Hair follicular keratinocyte (primary cell): ENCODE results near the gene AGBL5. TPM values are rescaled to one million over a fixed set of nuclear protein-coding genes. Genes with fewer than 3 reads are reported as not detected.

Source experiments
- total RNA-seq: library from RNA; depleted of rRNA; stranded (reverse); fragments of >200 nt; gene quantifications from 2 replicates; pipeline ENCODE4 v1.2.3, GENCODE V29; 2015

The AGBL5 gene
- total RNA-seq: 21.5 and 27.2 TPM in 2 replicates

GRCh38 chr2:27050996-27051901 lies at the start of gene AGBL5:
Gene AGBL5 (plus strand): TSS chr2:27051668. CDS start chr2:27052959, 1,291 bp downstream.

DNA sequence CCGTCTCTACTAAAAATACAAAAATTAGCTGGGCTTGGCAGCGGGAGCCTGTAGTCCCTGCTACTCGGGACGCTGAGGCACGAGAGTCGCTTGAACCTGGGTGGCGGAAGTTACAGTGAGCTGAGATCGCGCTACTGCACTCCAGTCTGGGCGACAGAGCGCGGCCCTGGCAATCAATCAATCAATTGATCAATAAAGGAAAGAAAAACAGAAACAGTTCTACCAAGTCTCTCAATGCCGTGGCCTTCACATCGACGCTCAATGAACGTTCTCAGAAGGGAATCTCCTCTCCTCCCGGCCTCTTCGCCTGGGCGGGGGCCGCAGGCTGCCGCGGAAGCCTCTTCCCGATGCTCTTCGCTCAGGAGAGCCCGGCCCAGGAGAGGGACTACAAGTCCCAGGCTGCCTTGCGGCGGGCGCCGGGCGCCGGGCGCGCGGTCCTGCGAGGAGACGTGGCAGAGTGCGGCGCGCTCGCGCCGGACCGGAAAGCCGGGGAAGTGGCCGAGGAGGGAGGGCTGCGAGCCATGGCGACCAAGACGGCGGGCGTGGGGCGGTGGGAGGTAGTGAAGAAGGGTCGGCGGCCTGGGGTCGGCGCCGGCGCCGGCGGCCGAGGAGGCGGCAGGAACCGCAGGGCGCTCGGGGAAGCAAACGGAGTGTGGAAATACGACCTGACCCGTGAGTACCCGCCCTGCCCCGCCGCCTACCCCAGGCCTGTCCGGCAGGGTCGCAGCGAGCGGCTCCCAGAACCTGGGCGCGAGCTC lies 18.8 kb upstream of the AGBL5 start, which contains the start of gene TMEM214:
Gene TMEM214 (plus strand): TSS at position 471 of the 758 bp plus-strand sequence. CDS start 51 bp downstream, at position 522.

DNA sequence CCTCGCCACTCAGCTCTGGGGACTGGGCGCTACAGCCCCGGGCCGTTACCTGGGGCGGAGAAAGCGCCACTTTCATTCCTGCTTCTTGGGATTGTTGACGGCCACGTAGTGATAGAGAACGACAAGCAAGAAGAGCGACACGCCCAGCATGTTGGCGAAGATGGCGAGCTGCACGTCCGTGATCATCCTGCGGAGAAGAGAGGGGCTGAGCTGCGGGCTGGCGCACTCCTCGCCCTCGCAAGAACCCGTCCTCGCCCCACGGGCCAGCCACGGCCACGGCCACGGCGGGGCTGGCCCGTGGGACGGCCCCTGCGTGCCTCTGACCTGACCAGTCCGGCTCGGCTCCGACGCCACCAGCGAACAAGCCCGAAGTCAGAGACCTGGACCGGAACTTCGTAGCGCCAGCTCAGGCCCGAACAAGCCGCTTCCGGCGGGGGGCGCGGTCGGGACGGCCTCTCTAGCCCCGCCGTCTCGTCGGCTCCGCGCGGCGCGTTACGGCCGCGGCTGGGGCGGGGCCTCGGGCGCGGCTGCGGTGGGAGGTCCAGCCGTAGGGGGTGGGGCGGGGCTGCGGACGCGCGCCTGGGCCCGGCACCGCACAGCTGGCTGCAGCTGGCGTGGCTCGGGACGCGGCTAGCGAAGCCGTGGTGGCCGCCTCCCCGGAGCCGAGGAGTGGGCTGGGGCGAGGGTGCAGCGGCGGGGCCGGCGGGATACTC lies 20.0 kb downstream of the AGBL5 start, which contains the start of gene OST4:
Gene OST4 (minus strand): TSS at position 378 of the 713 bp plus-strand sequence.

GRCh38 chr2:27078267-27079194 lies 27.1 kb downstream of the AGBL5 start, which contains the start of gene EMILIN1:
Gene EMILIN1 (plus strand): TSS chr2:27078615. CDS start chr2:27079066, 451 bp downstream.

DNA sequence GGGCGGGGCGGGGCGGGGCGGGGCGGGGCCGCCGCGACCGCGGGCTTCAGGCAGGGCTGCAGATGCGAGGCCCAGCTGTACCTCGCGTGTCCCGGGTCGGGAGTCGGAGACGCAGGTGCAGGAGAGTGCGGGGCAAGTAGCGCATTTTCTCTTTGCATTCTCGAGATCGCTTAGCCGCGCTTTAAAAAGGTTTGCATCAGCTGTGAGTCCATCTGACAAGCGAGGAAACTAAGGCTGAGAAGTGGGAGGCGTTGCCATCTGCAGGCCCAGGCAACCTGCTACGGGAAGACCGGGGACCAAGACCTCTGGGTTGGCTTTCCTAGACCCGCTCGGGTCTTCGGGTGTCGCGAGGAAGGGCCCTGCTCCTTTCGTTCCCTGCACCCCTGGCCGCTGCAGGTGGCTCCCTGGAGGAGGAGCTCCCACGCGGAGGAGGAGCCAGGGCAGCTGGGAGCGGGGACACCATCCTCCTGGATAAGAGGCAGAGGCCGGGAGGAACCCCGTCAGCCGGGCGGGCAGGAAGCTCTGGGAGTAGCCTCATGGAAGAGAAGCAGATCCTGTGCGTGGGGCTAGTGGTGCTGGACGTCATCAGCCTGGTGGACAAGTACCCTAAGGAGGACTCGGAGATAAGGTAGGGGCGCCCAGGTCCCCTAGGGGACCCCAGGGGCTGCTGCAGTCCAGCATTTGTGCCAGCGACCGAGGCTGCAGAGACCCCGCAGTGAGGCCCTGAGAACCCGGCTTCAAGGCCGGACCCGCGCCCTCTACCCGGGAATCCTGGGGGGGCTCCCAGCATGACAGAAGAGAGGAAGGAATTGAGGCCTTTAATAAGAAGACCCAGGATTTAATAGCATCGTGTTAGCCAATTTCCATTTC lies 35.5 kb downstream of the AGBL5 start, which contains the start of gene KHK:
Gene KHK (plus strand): TSS at position 49 of the 870 bp plus-strand sequence. CDS start 488 bp downstream, at position 537.

GRCh38 chr2:27118525-27119329 lies 67.3 kb downstream of the AGBL5 start, which contains the start of gene CGREF1:
Gene CGREF1 (minus strand): TSS chr2:27119128. CDS start chr2:27104366, 14,762 bp downstream.

Other genes with a start within 250 kb of the AGBL5 start
- gene DPYSL5, start 203.5 kb upstream of the AGBL5 start, total RNA-seq: not detected in 2 replicates
- gene MAPRE3, start 81.0 kb upstream of the AGBL5 start, total RNA-seq: 2.6 and 6.9 TPM in 2 replicates
- gene TMEM214, start 18.7 kb upstream of the AGBL5 start, total RNA-seq: 24.7 and 27.8 TPM in 2 replicates
- 323 and 466 TPM in 2 replicates for gene OST4, start 20.0 kb downstream of the AGBL5 start, total RNA-seq
- 4.0 and 4.5 TPM in 2 replicates for gene EMILIN1, start 26.9 kb downstream of the AGBL5 start, total RNA-seq
- gene KHK, start 35.1 kb downstream of the AGBL5 start, total RNA-seq: 0.47 and 1.7 TPM in 2 replicates
- gene CGREF1, start 67.5 kb downstream of the AGBL5 start, total RNA-seq: 1.1 and 2.7 TPM in 2 replicates
- gene ABHD1, start 72.1 kb downstream of the AGBL5 start, total RNA-seq: not detected in 2 replicates
- gene PREB, start 83.0 kb downstream of the AGBL5 start, total RNA-seq: 69.1 and 81.2 TPM in 2 replicates
- gene PRR30, start 87.7 kb downstream of the AGBL5 start, total RNA-seq: not detected in 2 replicates
- gene TCF23, start 97.3 kb downstream of the AGBL5 start, total RNA-seq: 0.04 TPM in 1 of 2 replicates, not detected in the other
- 159 and 171 TPM in 2 replicates for gene ATRAID, start 160.4 kb downstream of the AGBL5 start, total RNA-seq
- 21.2 and 49.7 TPM in 2 replicates for gene SLC5A6, start 160.6 kb downstream of the AGBL5 start, total RNA-seq
- 33.9 and 59.3 TPM in 2 replicates for gene CAD, start 165.7 kb downstream of the AGBL5 start, total RNA-seq
- not detected in 2 replicates for gene SLC30A3, start 211.4 kb downstream of the AGBL5 start, total RNA-seq
- not detected in 2 replicates for gene DNAJC5G, start 223.8 kb downstream of the AGBL5 start, total RNA-seq
- not detected in 2 replicates for gene TRIM54, start 230.8 kb downstream of the AGBL5 start, total RNA-seq